GM23338 (cell line): ENCODE measurements around the gene GFOD1. TPM values are rescaled to one million over a fixed set of nuclear protein-coding genes. Genes with fewer than 3 reads are reported as not detected.

Experiments used
- ATAC-seq: fragments of 200-7000 bp; cut with Tn5 transposase; 3 replicates; pipeline ENCODE4 v1.9.1; 2020
- DNase-seq: peaks from one replicate; pipeline ENCODE4 v3.0.0-alpha.2; 2015; ENCODE audit warnings: low spot score
- H2AFZ ChIP-seq: fragments of 200-600 bp; sonication (generic); 2 replicates; pipeline ENCODE4 v1.8.0; 2016; ENCODE audit warnings: antibody characterized with exemption, mild to moderate bottlenecking, moderate library complexity
- H3F3A ChIP-seq: fragments of 200-600 bp; sonication (generic); replicated peaks from 2 replicates; pipeline ENCODE4 v1.8.0; 2017; ENCODE audit warnings: antibody characterized with exemption, mixed run types, low read depth
- H3K27ac ChIP-seq: fragments of 200-600 bp; sonication (generic); 2 replicates; pipeline ENCODE4 v1.6.1; 2016; ENCODE audit warnings: low read depth
- H3K27me3 ChIP-seq: fragments of 200-600 bp; sonication (generic); 2 replicates; pipeline ENCODE4 v1.8.0; 2016; ENCODE audit warnings: mild to moderate bottlenecking, mixed run types, moderate library complexity; ENCODE audit not compliant: insufficient read depth
- H3K36me3 ChIP-seq: fragments of 200-600 bp; sonication (generic); 2 replicates; pipeline ENCODE4 v1.8.0; 2016; ENCODE audit warnings: mild to moderate bottlenecking; ENCODE audit not compliant: insufficient read depth
- H3K4me1 ChIP-seq: fragments of 200-600 bp; sonication (generic); 2 replicates; pipeline ENCODE4 v1.8.0; 2016; ENCODE audit warnings: mild to moderate bottlenecking, moderate library complexity; ENCODE audit not compliant: insufficient read depth
- H3K4me2 ChIP-seq: fragments of 200-600 bp; sonication (generic); 2 replicates; pipeline ENCODE4 v1.7.1; 2017; ENCODE audit warnings: mixed run types
- H3K4me3 ChIP-seq: fragments of 200-600 bp; sonication (generic); 2 replicates; pipeline ENCODE4 v1.6.1; 2016; ENCODE audit warnings: mixed run types
- H3K79me2 ChIP-seq: fragments of 200-600 bp; sonication (generic); replicated peaks from 2 replicates; pipeline ENCODE4 v1.8.0; 2017; ENCODE audit warnings: mild to moderate bottlenecking; ENCODE audit not compliant: insufficient read depth
- H3K9me2 ChIP-seq: fragments of 200-600 bp; sonication (generic); 2 replicates; pipeline ENCODE4 v1.8.0; 2017; ENCODE audit not compliant: insufficient read depth
- H4K20me1 ChIP-seq: fragments of 200-600 bp; sonication (generic); replicated peaks from 2 replicates; pipeline ENCODE4 v1.8.0; 2017; ENCODE audit warnings: mild to moderate bottlenecking; ENCODE audit not compliant: insufficient read depth
- H3K27ac Mint-ChIP-seq: 2 replicates; pipeline ENCODE4 v1.8.0; 2020; ENCODE audit warnings: inconsistent platforms, mild to moderate bottlenecking, moderate library complexity, mixed read lengths
- H3K27me3 Mint-ChIP-seq: 3 replicates; pipeline ENCODE4 v1.8.0; 2022; ENCODE audit warnings: low read depth, mild to moderate bottlenecking, moderate library complexity, mixed read lengths, inconsistent platforms; ENCODE audit not compliant: insufficient read depth, poor library complexity
- H3K36me3 Mint-ChIP-seq: 3 replicates; pipeline ENCODE4 v1.8.0; 2021; ENCODE audit warnings: low read depth, mild to moderate bottlenecking, inconsistent platforms, moderate library complexity, mixed read lengths
- H3K4me1 Mint-ChIP-seq: 3 replicates; pipeline ENCODE4 v1.8.0; 2020; ENCODE audit warnings: mild to moderate bottlenecking, inconsistent platforms, mixed read lengths
- H3K4me3 Mint-ChIP-seq: 3 replicates; pipeline ENCODE4 v1.8.0; 2021; ENCODE audit warnings: moderate library complexity, mild to moderate bottlenecking, inconsistent platforms, mixed read lengths
- H3K9me3 Mint-ChIP-seq: 3 replicates; pipeline ENCODE4 v1.8.0; 2020; ENCODE audit warnings: moderate library complexity, mild to moderate bottlenecking, inconsistent platforms, mixed read lengths
- CREB1 ChIP-seq: fragments of 250-450 bp; sonication (Bioruptor Pico); IDR thresholded peaks from 2 replicates; pipeline ENCODE4 v1.5.0; 2020; ENCODE audit warnings: low read depth, mild to moderate bottlenecking, moderate library complexity
- CTCF ChIP-seq, 2 experiments: fragments of 200-600 bp in 1 of 2; sonication (generic) in 1 of 2; conservative IDR thresholded peaks; 2 replicates each; pipeline versions ENCODE4 v1.5.1 to v1.6.1; 2016 to 2017; ENCODE audit warnings: antibody characterized with exemption in 2 of 2, low read depth in 2 of 2, mild to moderate bottlenecking in 2 of 2, moderate library complexity in 1 of 2
- EZH2phosphoT487 ChIP-seq: fragments of 200-600 bp; sonication (generic); IDR thresholded peaks from one replicate; pipeline ENCODE4 v1.8.1; 2018; ENCODE audit warnings: antibody characterized with exemption; ENCODE audit not compliant: unreplicated experiment
- JUNB ChIP-seq: IDR thresholded peaks from one replicate; pipeline ENCODE4 v1.6.1; 2016; ENCODE audit warnings: antibody characterized with exemption; ENCODE audit not compliant: unreplicated experiment
- NANOG ChIP-seq: IDR thresholded peaks from 2 replicates; pipeline ENCODE4 v1.6.1; 2016; ENCODE audit warnings: antibody characterized with exemption, borderline replicate concordance
- POLR2AphosphoS5 ChIP-seq: IDR thresholded peaks from 2 replicates; pipeline ENCODE4 v1.6.1; 2016; ENCODE audit warnings: antibody characterized with exemption, low read depth
- ZNF331 ChIP-seq: fragments of 250-450 bp; sonication (Bioruptor Pico); IDR thresholded peaks from 2 replicates; pipeline ENCODE4 v1.5.0; 2020; ENCODE audit warnings: low read depth, mild to moderate bottlenecking, moderate library complexity
- ZNF462 ChIP-seq: fragments of 250-450 bp; sonication (Bioruptor Pico); IDR thresholded peaks from 2 replicates; pipeline ENCODE4 v1.5.0; 2020; ENCODE audit warnings: mild to moderate bottlenecking, moderate library complexity
- polyA plus RNA-seq: library from polyadenylated mRNA; unstranded; fragments of >200 nt; fragmentation: Nextera tagmentation; extraction: Ambion mirVana; gene quantifications from 2 replicates; pipeline ENCODE4 v1.2.1, GENCODE V29; 2016
- total RNA-seq: library from RNA; depleted of rRNA; stranded (reverse); fragments of >200 nt; shearing (Covaris generic); gene quantifications from 2 replicates; pipeline ENCODE4 v1.2.3, GENCODE V29; 2014
- TF ChIP-seq, protein P1 (sequence below): IDR thresholded peaks from 2 replicates; pipeline ENCODE4 v1.6.1; 2016; ENCODE audit warnings: antibody characterized with exemption

Gene GFOD1
- total and polyA plus RNA-seq, 2 experiments from 2014 or later: 4.9 to 12.8 TPM

DNA sequence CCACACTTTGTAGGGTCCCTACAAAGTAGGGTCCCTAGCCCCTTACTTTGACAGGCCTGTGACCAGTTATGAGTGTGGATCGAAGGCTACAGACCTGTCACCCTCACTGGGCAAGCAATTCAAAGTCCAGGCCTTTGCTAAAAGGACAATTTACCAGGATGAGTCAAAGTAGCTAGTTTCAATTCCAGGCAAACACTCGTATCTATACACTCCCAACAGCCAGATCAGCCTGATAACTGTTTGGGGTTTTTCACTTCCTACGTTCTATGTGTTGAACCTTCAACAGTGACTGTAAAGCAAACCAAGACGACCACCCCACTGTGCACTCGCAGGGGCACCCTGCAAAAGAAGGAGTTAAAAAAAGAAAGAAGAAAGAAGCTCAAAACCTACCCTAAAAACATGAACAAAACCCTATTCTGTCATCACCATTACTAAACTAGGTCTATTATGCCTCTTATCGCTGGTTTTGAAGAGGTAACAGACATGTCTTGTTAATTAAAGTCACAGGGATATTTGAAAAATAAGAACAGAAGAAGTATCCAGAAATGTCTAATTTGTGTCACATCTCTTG lies 3.2 kb downstream of the GFOD1 start:
- ATAC-seq (no peak), DNase-seq (no peak)
- no peaks in the 10 kb centered on the region for H3K36me3 ChIP-seq
- peaks cover 56% of the 10 kb centered on the region for H3K27me3 ChIP-seq
- TF ChIP-seq POLR2AphosphoS5 (no peak), NANOG (no peak), CREB1 (no peak)
- H3F3A ChIP-seq: peaks cover 11% of the 10 kb centered on the region; the same call in 1 of the 2 replicates
- H4K20me1 ChIP-seq: no peaks in the 10 kb centered on the region; the same call in 1 of the 2 replicates
- H3K4me1 ChIP-seq: peaks cover 10% of the 10 kb centered on the region
- Mint-ChIP-seq H3K4me3 (peak overlapping the region; percentile 93; the same call in 2 of the 3 replicates), H3K4me1 (peaks cover 32% of the 10 kb centered on the region), H3K36me3 (no peaks in the 10 kb centered on the region; the same call in 2 of the 3 replicates), H3K27me3 (peaks cover 40% of the 10 kb centered on the region), H3K27ac (no peak overlapping the region), H3K9me3 (0 out of 3 replicates have a peak, but pooled peaks cover 3% of the 10 kb centered on the region)
- no peak overlapping the region for H3K27ac ChIP-seq
- H3K79me2 ChIP-seq: peaks cover 31% of the 10 kb centered on the region
- no peaks in the 10 kb centered on the region for H3K9me2 ChIP-seq
- peak overlapping the region; percentile 93; the same call in 1 of the 2 replicates for H3K4me2 ChIP-seq
- H2AFZ ChIP-seq: no peak overlapping the region
- H3K4me3 ChIP-seq: no peak overlapping the region

DNA sequence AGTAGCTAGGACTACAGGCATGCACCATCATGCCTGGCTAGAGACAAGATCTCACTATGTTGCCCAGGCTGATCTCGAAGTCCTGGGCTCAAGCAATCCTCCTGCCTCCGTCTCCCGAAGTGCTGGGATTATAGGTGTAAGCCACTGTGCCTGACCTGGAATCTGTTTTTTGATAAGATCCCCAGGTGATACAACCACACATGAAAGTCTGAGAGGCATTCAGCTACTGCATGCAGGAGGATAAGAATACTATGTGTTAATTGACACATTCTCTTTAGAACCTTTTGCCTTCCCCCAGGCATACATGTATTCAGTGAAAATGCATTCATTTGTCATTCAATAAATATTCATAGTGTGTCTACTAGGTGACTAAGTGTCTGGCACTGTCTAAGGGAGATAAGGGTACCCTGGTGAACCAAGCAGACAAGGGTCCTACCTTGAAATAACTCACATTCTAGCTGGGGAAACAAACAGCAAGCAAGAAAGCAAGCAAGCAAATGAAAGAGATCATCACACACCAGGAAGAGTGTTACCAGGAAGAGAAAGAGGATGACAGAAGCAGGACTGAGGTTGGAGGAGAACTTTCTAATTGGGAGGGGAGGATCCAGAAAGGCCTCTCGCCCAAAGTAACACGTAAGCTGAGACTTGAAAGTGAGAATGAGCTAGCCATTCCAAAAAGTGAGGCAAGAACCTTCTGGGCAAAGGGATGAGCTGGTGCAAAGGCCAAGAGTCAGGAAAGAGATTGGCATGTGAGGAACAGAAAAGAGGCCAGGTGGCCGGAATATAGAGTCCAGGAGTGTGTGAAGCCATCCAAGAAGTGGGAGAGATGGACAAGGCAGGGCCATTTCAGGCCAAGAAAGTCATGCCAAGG lies 6.5 kb downstream of the GFOD1 start:
- Mint-ChIP-seq H3K27ac (no peak overlapping the region), H3K4me1 (peaks cover 31% of the 10 kb centered on the region), H3K36me3 (peaks cover 6% of the 10 kb centered on the region; the same call in 2 of the 3 replicates), H3K27me3 (peaks cover 20% of the 10 kb centered on the region), H3K9me3 (no peaks in the 10 kb centered on the region; the same call in 2 of the 3 replicates), H3K4me3 (no peak overlapping the region)
- H3F3A ChIP-seq: no peaks in the 10 kb centered on the region
- no peak overlapping the region for H3K4me3 ChIP-seq
- H3K79me2 ChIP-seq: peaks cover 34% of the 10 kb centered on the region
- H4K20me1 ChIP-seq: no peaks in the 10 kb centered on the region; the same call in 1 of the 2 replicates
- peaks cover 10% of the 10 kb centered on the region for H3K4me1 ChIP-seq
- no peak overlapping the region for H3K27ac ChIP-seq
- H2AFZ ChIP-seq: no peak overlapping the region
- no peaks in the 10 kb centered on the region for H3K9me2 ChIP-seq
- no peak overlapping the region for H3K4me2 ChIP-seq
- H3K27me3 ChIP-seq: peaks cover 30% of the 10 kb centered on the region
- H3K36me3 ChIP-seq: no peaks in the 10 kb centered on the region
- ATAC-seq (no peak), DNase-seq (no peak)
- TF ChIP-seq ZNF462 (CRISPR knock-in tag) (no peak), JUNB (no peak), ZNF331 (CRISPR knock-in tag) (no peak), NANOG (no peak), CTCF (conservative IDR thresholded peaks at IDR 0.05; ENCODE audit: low read depth in 2 of 2) (no peak), EZH2phosphoT487 (no peak)
- TF ChIP-seq, protein P1, sequence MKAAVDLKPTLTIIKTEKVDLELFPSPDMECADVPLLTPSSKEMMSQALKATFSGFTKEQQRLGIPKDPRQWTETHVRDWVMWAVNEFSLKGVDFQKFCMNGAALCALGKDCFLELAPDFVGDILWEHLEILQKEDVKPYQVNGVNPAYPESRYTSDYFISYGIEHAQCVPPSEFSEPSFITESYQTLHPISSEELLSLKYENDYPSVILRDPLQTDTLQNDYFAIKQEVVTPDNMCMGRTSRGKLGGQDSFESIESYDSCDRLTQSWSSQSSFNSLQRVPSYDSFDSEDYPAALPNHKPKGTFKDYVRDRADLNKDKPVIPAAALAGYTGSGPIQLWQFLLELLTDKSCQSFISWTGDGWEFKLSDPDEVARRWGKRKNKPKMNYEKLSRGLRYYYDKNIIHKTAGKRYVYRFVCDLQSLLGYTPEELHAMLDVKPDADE: no peak
